HG03521 (cell line): Measurements from ENCODE around the gene EYS.

Experiments used
- ATAC-seq: cut with Tn5 transposase; IDR thresholded peaks from one replicate; pipeline ENCODE4 v1.9.1; 2021; ENCODE audit warnings: mild to moderate bottlenecking, moderate library complexity; ENCODE audit not compliant: unreplicated experiment

EYS gene

DNA sequence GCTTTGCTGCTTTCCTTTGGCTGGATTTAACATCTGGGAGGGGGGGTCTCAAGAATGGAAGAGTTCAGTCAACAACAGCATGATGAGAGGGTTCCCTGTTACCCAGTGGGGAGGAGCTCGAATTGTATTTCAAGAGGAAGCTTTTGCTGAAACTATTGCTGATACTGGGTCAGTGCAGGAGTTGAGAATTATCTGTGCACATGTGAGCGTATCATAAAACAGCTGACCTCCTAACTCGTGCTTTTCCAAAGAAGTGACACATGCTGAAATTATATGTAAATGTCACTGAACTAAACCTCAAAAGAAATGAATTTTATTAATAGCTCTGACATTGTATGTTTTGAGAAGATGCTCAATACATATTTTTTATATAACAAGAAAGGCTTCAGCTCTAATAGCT, 1975.1 kb downstream of the EYS start:
- no peak for ATAC-seq

DNA sequence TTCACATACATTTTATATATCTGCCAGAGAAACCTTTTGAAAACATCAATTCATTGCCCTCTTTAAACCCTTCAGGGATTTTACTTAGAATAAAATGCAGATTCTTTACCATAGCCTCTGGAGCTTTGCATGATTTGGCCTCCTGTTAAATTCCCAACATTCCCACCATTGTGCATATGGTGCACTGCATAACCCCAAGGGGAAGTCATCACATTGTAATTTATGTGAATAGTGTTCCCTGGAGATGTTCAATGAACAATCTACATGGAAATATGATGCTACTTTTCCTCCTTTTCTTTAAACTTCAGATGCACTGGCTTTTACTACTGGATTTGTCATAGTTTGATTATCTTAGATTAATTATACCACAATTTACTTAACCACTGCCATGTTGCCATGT, 1976.7 kb downstream of the EYS start:
- no peak for ATAC-seq

DNA sequence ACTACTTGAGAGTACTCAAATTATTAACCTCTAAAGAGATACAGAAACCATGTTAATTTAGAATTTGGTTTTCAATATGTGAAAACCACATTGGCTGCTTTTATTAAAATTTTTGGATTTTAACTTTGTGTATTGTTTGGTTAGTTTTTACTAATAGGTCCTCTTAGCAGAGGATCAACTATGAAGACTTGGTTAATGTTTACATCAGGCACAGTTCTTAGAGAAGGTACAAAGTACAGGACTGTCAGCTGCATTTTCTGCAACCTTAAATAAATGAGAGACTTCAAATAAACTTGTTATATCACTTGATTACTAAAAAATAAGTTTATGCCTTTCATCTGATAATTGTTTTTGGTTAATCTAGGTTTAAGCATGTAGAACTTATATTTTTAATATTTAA, 1982.3 kb downstream of the EYS start:
- no peak for ATAC-seq

DNA sequence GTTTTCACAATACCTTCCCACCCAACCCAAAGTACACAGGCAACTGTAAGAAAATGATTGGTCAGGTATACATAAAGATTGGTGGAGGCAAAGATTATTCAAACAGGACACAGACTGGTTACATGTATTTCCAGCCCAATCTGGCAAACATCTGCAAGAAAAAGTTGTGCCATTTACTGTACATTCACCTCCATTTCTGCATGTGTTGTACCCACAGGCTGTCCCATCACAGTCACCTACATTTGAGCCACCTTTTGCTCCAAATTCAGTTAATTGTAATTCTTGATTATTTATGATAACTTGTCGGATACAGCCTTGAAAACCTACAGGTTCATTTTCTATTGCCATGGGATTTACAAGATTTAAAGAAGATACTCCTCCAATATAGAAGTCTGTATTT, 1985.8 kb downstream of the EYS start:
- ATAC-seq = no peak

DNA sequence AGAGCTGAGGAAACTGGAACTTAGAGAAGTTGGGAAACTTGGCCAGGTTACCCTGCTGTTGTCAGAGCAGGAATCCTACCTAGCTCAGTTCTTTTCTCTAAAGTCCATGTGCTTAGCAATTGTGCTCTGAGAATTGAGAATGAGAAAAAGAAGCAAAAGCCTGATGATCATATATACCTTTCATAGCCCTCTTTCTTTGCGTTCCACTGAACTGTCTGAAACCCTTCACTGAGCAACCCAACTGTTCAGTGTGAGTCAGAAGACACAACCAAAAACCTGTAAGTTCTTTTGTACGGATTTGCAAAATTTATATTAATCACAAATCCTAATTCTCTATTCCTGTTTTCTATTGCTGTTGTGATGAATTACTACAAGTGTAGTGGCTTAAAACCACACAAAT, 1990.9 kb downstream of the EYS start:
- ATAC-seq = no peak

DNA sequence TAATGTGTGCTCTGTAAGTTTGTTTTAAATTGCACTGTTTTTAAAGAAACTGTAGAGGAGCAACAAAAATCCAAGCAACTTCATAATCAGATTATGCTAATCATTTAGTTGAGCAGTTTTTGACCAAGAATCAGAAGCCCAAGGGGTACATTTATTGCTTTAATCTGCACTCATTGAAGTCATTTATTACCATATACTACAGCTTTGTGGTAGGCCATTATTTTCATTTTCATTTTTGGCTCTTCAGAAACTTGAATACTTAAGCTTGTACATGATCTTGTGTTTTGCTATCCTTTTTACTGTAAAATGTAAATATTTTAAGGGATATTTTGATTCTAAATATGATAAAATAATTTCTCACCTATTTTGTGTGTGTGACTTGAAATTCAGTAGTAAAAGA, 1992.9 kb downstream of the EYS start:
- no peak for ATAC-seq

DNA sequence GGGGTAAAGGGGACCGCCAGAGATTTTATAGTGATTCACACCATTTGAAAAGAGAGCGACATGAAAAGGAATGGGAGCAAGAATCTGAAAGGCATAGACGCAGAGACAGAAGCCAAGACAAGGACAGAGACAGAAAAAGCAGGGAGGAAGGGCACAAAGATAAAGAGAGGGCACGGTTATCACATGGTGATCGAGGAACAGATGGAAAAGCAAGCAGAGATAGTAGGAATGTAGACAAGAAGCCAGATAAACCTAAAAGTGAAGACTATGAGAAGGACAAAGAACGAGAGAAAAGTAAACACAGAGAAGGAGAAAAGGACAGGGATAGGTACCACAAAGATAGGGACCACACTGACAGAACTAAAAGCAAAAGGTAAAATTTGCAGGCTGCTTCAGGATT, 1993.7 kb downstream of the EYS start:
- no peak for ATAC-seq

DNA sequence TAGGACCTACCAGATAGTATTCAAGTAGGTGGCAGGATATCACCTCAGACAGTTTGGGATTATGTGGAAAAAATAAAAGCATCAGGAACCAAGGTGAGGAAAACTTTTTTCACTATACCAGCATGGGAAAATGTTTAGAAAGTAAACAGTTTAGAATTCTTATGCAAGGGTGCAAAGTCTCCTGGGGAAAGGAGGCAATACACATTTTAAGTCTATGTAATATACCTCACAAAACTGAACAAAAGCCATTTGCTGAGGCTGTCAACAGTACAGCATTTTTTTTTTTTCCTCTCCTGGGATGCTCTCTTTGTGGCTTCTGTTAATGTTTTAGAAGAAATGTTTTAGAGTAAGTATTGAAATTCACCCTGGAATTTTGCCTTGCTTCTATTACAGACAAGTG, 1997.9 kb downstream of the EYS start:
- no peak for ATAC-seq

DNA sequence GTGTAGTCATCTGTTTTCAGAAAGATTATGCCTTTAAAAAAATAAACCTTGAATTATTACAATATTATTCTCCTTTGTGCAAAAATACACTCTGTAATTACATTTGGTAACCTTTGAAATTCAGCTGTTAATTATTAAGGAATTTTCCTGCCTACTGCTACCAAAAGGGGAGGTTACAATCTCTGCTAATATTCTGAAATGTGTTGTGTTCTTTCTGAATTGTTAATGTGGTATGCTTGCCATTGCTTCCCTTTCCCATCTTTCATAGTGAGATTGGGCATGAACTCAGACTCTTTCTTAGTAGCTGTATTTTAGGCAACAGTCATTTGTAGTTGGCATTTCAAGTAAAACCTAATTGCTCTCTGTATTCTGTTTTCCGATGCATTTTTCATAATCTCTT, 1998.4 kb downstream of the EYS start:
- no peak for ATAC-seq

DNA sequence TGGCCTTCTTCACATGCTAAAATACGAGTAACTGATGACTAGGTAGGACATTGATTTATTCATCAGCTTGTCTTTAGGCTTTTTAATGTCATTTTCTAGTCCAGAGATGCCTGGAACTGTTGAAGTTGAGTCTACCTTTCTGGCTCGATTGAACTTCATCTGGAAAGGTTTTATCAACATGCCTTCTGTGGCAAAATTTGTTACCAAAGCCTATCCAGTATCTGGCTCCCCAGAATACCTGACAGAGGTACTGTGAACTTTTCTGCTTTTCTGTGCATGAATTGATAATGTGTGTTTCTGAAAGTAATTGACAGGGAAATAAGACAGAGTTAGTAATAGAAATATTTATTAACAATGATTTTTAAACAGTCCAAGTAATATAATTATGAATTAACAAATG, 2000.4 kb downstream of the EYS start:
- ATAC-seq = no peak

DNA sequence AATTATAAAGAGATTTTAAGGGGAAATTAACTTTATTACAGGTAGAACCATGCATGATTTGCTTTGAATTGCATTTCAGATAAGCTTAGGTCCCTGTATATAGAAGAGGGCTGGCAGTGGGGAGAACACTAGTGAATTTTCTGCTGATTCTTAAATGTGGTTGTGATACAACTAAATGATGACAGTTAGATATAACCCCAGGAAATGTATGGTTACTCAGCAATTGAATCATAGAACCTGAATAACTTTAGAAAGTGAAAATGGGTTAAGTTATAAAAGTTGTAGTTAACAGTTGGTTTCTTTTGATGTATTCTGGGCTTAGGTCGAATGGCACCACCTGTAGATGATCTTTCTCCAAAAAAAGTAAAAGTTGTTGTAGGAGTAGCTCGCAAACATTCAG, 2001.3 kb downstream of the EYS start:
- no peak for ATAC-seq

DNA sequence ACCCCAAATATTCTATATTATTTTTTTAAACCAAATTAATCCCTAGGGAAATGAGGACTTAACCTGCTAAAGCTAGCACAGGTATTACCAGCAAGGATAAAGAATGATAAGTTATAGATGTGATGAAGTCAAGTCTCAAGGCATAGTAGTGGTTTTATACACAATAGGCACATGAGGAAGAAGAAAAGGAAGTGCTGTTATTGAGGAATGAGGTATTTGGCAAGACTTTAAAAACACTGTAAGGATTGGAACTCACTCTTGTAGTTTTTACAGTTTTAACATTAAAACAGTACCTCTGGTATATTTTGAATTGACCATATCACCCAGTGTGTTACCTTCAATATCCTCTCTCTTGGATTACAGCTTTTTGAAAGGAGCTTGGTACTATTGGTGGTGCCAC, 2016.8 kb downstream of the EYS start:
- no peak for ATAC-seq

DNA sequence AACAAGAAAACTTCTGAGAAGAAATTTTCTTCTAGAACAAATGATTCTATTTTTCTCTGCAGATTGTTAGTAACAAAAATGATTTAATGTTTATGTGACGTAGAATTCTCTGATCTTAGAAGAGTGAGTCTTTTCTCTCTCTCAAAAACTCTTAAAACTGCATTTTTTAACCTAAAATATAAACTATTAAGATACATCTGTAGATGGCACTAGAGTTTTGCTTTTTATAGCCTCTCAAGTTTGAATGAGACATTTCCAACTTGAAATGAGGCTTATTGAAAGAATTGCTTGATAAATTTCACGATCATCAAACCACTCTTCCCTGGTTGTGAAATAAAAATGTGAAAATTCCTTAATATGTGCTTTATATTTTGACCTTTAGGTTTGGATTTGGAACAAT, 2017.6 kb downstream of the EYS start:
- ATAC-seq = no peak

DNA sequence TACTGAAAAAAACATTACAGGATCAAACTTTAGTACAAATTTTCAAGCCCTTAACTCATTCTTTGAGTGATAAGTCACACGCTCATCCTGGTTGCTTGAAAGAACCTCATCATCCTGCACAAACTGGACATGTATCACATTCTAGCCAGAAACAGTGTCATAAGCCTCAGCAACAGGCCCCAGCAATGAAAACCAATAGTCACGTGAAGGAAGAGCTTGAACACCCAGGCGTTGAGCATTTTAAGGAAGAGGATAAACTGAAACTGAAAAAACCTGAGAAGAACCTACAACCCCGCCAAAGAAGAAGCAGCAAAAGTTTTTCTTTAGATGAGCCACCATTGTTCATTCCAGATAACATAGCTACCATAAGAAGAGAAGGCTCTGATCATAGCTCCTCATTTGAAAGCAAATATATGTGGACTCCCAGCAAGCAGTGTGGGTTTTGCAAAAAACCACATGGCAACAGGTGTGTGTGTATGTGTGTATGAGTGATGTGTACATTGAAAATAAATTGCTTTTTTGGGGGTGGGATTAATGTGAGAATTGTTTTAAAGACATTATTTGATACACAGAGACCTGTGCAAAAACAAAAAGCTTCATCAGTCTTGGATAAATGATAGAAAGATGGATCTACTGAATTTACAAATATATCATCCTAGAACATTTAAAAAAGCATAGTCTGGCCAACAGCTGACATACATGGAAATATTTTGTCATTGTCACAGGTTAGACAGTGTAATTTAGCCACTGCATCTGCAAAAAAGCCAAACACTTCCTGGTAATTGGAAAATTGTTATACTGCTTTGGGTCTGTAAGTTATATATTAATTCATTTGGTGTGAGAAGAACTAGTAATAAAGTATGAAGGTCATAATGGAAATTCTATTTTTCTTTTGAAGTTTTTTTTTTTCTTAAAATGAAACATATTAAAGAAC, 2021.3 kb downstream of the EYS start:
- ATAC-seq = peak; percentile 82

DNA sequence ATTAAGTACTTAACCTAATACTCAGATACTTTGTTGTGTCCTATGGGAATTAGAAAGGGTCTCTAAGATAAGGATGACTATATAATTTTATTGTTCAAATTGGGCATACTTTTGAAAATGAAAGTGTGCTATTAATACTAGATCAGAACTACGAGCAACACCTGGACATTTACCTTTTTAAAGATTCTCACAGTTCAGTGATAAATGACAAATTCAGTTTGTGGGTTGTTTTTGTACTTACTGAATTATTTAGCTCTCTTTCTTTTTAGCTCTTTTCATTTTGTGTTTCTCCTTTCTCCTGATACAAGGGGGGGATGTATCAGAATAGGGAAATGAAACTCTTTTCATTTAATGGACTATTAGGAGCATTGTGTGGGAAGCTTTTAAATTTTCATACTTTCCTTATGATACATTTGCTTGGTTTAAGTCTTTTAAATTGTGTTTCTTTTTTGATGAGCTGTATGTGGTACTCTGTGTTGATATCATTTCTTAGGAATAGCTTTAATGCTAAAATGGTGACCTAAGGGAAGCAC, 2023.9 kb downstream of the EYS start:
- no peak for ATAC-seq

DNA sequence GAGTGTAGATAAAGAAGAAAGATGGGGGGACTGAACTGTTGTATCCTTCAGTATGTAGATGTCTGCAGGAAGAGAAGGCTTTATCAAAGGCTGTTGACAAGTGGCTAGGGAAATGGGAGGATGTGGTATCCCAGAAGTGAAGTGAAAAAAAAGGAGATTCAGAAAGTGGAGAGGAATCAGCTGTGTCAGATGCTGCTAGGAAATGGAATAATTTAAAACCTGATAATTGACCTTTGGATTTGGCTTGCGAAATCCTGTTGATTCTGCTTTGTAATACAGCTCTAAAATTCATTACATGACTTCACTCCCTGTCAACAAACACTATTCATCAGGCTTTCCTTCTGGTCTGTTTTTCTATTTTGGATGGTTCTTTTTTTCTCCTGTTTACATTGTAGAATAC, 2029.7 kb downstream of the EYS start:
- no peak for ATAC-seq

DNA sequence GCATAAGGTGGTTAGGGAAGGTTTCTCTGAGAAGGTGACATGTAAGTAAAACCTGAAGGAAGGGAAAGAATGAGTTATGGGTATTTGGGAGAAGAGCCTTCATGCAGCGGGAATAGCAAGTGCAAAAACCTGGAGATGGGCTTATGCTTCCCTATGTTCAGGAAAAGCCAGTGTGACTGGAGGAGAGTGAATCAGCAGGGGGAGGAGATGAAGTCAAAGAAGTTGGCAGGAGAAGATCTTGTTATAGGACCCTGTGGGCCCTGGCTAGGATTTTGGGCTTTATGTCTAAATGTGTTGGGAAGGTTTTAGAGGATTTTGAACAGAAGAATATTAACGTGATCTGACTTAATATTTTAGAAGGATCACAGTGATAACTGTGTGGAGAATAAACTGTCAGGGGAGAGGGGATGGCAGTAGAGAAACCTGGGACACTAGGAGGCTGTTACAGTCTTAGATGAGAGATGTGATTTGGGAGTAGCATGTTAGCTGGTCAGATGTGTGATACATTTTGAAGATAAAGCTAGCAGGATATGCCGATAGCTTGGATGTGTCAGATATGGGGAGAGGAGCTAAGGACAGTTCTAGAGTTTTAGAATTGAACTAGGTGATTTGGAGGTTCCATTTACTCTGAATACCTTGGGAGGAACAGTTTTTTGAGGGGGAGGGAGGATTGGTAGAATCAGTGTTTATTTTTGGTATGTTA, 2030.5 kb downstream of the EYS start:
- ATAC-seq = no peak

DNA sequence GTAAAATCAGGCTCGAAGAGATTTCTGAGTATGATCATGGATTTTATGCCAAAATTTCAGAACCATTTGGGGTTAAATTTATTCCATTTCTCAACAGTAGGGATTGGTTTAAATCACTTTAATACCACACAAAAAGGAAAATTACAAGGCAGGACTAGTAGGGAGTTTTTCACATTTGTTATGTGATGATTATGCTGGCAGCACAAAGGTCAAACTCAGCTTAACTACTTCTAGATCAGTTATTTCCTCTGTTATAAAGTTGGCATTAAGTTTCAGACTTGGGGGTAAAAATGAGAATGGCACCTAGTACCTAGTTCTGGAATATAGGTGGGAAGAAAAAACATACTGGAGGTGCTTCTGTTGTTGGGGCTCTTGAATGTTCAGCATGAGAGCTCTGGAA, 2031.9 kb downstream of the EYS start:
- no peak for ATAC-seq

DNA sequence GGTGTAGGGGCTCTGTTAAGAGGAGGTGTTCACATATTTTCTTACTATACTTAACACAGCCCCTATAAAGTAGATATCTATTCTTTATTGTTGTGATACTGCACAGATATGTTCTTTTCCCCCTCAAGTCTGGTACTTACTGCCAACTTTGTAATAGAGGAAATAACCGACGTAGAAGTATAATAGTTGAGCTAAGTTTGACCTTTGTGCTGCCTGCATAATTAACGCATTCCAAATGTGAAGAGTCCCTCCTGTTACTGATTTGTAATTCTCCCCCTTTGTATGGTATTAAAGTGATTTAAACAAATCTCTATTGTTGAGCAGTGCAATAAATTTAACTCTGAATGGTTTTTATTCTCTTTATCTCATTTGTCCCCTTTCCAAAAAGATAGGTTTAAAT, 2032.4 kb downstream of the EYS start:
- ATAC-seq = no peak

DNA sequence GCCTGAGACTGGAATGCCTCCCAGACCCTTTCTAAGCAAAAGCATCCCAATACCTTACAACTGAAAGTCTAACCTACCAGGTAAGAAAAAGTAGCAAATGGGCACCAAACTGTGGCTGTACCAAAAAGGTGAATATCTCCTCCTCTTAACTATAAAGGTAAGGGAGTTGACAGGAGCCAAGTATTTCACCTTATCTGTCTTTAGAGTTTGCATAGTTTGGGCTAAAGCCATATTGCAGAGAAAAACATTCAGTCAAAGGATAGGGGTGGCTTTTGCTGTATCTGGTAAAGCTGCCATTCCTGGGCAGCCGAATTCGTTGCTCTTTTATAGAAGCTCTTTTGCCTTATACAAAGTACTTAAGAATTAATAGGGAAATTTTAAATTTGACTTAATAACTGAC, 2033.3 kb downstream of the EYS start:
- no peak for ATAC-seq

DNA sequence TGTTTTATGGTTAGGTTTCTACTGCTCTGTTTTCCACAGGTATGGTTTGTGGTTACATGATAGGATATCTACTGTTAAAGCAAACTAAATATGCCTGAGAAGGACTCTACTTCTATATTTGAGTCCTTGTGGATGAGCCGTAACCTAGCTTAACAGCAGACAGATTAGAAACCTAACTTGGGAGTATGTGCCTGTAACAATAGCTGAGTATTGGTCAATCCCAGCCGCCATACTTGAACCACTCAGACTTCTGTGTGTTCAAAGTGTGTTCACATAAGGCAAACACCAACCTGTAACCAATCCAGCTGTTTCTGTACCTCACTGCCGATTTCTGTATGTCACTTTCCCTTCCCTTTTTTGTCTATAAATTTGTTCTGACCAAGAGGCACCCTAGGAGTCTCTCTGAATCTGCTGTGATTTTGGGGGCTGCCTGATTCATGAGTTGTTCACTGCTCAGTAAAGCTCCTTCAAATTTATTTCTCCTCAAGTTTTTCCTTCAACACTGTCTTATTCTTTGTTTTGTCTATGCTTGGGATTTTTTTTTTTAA, 2034.4 kb downstream of the EYS start:
- ATAC-seq = no peak
